Measurements from ENCODE around the gene TICRR.

TICRR gene

GRCh38 chr15:89673165-89673512 is 97.9 kb downstream of the TICRR start:
- DNase-seq (ENCODE audit: low read depth, low spot score) = no peak

- DNase-seq (ENCODE audit: low read depth, low spot score) = no peak
These were observed 99.3 kb downstream of the TICRR start for GRCh38 chr15:89674526-89674925.

- DNase-seq (ENCODE audit: low read depth, low spot score) = no peak
These were observed 100.3 kb downstream of the TICRR start for GRCh38 chr15:89675606-89676005.

GRCh38 chr15:89677381-89677780 is 102.1 kb downstream of the TICRR start:
- no peak for DNase-seq (ENCODE audit: low read depth, low spot score)
